GM21737 (cell line): ENCODE results near the gene PDZD2.

Experiments
- ATAC-seq: cut with Tn5 transposase; IDR thresholded peaks from one replicate; pipeline ENCODE4 v1.9.1; 2021; ENCODE audit warnings: mild to moderate bottlenecking, moderate library complexity; ENCODE audit not compliant: unreplicated experiment

Gene PDZD2

DNA sequence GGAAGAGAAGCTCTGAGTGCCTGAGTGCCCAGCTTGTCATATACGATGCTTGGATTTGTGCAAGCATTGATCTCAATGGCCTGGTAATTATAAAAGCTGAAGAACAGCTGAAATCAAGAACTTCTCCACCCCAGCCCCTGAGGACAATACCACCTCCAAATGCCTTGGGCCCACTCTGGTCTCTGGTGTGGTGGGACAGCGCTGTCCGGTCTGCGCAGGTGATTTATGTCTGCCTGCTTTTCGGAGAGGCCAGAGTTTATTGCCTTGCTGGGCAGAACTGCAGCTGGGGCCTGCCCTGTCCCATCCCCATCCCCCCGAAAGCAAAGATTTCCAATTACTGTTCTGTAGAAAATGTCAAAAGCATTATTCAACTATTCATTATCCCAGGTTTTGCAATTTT, 1.1 kb upstream of the PDZD2 start:
- ATAC-seq: no peak

DNA sequence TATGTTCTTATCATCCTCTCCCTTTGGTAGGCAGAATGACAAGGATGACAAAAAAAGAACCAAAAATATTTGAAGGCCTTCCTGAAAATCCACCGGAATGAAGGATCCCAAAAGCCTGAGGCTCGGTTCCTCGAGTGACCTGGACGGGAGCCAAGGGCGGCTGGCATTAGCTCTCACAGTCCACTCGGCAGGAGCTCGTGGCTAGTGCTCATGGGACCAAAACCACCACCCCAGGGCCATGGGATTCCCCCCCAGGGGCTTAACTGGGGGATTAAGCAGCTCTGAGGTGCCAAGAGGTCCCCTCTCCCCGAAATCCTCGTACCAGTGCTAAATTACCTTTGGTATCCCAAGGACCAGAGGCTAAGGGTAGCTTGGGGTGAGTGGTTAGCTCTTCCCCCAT, 586 bp upstream of the PDZD2 start:
- peak; percentile 16 for ATAC-seq

DNA sequence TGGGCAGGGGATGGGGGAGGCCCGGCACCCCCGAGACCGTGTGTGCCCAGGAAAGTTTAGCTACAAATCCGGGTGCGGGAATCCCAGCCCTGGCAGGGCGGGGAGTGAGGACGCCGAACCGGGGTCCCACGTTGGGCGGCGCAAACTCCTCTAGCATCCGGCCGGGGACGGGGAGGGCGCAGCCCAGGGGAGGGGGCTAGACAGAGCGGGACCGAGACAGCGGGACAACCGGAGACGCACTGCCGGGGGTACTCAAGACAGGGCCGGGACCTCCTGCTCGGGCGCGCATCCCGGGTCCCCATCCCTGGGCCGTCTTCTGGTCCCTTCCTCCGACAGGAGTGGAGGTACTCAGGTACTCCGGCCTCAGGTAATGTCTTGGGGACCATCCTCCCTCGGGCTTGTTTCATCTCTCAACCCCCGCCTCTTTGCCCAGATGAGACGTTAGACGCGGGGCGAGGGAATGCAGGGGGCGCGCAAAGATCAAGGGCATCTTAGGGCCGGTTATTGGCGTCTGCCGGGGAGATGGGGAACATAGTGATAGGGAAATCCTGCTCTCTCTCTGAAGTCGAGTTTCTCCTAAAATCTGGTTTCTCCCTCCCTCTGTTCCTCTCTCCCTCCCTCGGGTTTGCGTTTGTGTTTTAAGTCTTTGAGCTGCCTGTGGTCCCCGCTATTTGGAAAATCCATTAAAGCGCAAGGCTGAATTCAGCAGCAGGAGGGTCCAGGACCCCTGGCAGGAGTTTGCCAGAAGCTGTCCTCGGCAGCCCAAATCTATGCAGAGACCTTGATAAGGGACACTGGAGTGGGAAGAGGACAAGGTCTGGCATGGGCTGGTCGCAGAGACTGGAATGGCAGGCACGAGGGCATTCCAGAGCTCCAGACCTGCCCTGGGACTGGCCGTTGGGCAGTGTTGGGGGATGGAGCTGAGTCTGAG, 815 bp downstream of the PDZD2 start:
- ATAC-seq: peak; percentile 5

DNA sequence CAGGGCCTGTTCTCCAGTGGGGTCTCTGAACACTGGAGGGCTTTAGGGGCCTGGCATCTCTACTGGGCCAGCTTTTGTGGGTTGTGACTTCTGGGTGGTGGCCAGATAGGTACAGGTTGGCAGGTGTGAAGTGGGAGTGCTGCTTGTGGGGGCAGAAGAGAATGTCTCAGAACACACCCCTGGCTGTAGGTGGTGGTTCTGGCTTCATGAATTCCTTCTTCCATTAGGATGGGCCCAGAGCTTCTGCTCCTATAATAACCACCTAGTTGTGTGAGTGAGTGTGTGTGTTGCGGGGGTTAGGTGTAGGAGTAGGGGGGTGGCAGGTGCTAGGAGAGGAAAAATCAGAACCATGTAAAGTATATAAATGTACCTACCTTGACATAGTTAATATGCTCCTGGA, 1.6 kb downstream of the PDZD2 start:
- no peak for ATAC-seq

DNA sequence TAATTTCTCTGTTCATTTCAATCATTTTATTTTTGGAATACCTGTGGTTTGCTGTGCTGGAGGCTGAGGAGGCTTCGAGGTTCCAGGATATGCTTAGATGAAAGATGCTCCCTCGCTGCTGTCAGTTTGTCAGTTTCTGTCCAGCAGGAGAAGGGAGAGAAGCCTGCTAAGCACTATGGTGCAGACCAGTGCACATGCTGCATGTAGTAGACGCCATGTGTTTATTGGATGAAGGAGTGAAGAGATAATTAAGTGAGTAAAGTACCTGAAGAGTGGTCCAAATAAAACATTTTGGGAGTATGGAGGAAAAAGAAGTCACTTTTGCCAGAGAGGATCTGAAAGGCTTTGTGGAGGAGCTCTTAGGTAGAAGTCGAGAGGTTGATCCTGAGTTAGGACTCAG, 2.1 kb downstream of the PDZD2 start:
- ATAC-seq: no peak

DNA sequence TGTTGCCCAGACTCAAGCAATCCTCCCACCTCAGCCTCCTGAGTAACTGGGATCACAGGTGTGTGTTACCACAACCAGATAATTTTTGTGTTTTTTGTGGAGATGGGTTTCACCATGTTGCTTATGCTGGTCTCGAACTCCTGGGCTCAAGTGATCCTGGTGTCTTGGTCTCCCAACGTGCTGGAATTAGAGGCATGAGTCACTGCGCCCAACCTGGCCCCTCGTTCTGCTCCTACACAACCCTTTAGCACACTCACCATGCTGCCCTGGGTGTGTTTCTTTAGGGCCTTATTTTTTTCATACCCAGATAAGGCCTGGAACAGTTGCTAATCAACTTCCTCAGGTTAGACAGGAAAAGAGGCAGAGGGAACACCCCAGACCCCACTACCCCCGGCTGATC, 2.6 kb downstream of the PDZD2 start:
- ATAC-seq: no peak

DNA sequence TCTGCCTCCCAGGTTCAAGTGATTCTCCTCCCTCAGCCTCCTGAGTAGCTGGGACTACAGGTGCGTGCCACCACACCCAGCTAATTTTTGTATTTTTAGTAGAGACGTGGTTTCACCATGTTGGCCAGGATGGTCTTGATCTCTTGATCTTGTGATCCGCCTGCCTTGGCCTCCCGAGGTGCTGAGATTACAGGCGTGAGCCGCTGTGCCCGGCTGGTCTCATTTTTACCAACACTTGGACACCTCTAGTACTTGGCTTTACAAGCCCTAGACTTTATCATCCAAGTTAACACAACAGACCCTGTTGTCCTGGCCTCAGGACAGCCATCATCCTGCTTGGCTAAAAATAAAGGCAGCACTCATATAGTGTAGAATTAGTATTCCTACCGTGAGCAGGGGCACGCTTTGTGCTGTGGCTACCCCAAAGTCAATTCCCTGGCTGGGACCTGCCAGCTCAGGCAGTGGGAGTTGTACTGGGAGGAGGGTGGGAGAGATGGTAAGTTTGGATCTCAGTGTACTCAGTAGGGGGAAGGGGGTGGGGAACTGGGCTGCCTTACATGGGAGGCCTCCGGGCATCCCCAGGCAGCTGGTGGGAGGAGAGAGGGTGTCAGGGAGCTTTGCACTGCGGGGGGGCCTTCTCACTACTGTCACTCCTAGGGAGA, 6.6 kb downstream of the PDZD2 start:
- ATAC-seq: no peak

DNA sequence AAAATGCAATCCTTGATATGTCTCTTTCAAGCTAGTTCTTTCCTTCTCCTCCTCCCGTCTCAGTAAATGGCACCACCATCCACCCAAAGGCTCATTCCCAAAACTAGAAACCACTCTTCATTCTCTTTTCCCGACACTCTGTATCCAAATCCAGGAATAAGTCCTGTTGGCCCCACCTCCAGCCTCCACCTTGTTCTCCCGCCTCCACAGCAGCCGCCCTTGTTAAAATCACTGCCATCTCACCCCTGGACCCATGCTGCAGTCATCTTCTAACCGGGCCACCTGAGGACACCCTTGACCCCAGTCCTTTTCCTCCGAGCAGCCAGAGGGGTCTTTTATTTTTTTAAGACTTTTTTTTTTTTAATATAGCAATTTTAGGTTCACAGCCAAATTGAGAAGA, 9.4 kb downstream of the PDZD2 start:
- no peak for ATAC-seq

DNA sequence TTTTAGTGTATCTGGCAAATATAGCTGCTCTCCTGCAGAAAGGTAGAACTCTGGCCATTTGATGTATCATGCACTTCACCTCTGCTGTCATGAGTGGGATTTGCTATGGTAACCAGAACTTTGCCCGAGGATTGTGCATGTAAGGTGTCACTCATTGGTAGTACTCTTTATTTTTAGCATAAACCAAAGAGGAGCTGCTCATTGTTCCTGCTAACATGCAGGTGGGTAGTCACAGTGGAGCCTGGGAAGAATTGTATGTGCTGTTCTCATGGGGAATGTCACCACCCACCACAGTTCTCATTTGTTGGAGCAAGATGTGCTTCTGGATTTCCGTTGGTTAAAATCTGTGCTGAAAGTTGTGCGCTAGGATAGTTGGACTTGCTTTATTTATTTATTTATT, 12.3 kb downstream of the PDZD2 start:
- ATAC-seq: no peak

DNA sequence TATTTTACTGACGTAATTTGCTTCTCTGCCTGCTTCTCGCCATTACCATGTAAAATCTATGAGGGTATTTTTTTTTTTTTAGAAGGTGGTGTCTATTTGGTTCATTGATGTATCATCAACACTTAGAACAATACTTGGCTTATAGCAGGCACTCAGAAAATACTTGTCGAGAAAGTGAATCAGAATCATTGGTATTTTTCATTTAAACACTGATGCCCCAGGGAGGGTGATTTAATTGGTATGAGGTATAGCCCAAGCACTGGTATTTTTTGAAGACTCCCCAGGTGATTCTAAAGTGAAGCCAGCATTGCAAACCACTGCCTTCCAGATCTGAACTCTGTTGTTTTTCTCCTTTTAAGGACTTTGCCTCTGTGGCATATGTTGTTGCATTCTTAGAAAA, 16.6 kb downstream of the PDZD2 start:
- no peak for ATAC-seq

DNA sequence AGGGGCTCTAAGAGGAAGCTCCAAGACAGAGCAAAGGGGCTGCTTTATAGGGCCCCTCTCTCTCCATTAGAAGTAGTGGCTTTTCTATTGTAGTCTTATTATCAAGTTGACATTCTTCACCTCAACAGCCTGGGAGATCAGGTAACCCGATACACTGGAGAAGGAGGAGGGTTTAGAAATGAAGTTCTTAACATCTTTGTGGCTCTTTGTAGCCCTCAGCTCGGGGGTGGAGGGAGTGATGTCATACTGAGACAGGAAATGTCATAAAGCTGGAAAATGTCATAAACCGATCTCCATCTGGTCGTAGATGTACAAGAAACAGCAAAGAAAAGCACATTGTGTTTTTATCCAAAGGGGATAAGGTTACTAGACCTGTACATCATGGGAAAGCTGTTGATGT, 17.9 kb downstream of the PDZD2 start:
- no peak for ATAC-seq

DNA sequence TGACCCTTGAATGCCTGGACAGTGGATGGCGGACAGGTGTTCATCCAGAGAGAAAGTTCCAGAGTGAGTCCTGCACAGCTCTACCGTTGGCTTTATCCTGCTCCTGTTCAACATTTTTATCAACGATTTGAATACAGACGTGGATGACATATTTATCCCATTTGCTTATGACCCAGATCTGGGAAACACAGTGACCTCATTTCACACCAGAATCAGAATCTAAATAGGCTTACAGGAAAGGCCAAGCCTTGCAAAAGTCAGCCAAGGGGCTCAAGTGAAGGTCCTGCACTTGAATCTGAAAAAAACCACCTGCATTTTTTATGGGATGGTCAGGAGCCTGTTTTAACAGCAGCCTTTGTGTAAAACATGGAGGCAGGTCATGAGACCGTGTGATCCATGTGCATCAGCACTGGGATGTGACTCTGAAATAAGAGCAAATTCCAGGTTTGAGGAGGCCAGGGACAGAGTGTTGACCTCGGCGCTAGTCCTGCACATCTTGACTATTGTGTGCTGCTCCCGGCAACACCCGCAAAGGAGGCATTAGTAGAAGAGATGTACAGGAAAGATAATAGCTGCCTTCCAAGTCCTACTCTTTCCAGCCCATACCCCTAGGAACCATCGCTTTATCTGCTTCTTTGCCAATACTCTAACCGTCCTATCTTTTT, 18.5 kb downstream of the PDZD2 start:
- no peak for ATAC-seq

DNA sequence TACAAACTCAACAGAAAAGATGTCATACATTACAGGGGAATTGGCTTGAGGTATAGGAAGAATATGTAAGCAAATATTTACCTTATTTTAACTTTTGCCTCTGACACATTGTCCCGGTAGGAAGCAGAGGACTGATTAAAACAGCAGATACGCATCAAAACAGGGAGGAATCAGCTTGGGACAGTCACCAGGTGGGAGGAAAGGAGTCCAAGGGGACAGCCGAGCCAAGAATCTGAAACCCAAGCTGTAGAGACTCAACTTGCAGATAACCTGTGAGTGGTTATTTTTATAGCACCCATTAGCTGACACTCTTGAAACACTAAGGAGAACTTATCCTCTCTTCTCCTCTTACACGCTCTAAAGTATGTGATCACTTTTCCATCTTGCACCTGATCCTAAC, 22.3 kb downstream of the PDZD2 start:
- no peak for ATAC-seq

DNA sequence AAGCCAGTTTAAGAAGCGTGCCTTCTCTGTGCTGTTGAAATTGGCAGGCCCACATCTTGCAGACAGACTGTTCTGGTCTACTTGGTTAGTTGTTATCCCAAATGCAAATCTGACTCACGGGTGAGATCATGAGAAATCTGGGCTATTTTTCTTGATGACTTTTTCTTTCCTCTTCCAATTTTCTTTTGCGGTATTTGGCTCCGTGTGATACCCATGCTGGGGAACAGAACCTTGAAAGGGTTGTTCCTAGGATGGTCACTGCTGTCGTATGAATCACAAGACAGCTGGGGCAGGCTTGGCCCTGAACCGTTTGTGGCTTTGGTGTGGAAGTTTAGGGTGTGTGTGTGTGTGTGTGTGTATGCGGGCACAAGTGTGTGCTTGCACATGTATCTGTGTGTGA, 24.6 kb downstream of the PDZD2 start:
- no peak for ATAC-seq

DNA sequence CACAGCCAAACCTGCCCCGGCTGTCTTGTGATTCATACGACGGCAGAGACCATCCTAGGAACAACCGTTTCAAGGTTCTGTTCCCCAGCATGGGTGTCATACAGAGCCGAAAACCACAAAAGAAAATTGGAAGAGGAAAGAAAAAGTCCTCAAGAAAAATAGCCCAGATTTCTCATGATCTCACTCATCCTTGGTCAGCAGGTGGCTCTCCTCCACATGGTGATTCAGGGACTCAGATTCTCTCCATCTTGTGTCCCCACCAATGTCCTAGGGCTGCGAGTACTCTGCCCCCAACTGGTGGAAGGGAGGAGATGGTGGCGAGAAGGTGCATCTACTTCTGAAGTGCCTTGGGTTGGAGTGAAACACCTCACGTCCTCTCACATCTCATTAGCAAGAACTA, 25.6 kb downstream of the PDZD2 start:
- no peak for ATAC-seq

DNA sequence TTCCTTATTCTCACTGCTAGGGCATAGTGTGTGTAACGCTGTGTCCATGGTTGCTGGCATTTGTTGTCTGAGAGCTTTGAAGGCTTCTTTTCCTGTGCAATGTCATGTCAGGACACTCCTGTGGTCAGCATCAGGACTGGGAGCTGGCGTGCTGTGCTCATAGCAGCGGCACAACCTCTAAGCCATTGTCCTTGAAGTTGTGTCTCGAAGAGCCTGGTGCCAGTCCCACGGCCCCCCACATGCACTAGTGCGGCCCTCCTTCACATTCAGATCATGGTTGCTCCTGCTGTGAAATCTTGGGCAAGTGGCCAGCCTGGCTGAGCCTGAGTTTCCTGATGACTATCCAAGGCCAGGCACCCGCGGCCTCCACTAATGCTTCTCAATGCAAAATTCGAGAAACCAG, 32.4 kb downstream of the PDZD2 start:
- no peak for ATAC-seq

DNA sequence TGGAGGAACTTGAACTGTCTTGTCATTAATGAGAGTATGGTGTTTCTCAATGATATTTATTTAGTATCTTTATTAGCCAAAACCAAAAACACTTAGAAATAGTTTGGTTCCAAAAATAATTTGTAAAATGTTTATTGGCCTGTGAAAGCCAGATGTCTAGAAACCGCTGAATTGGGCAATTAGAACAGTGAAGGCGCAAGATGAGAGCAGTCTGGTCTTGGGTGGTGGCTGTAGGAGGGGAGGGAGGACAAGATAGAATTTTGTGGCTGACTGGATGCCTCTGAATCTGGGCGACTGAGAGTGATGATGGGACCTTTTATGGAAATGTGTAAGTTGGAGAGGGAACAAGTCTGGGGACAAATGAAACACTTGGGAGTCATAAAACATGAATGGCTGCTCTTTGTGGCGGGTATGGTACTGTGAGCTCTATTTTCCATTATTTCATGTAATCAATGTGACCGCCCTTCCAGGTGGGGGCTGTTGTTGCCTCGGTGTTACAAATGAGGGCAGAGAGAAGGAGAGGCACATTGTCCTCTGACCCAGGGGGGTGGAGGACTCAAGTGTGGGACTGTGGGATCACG, 35.5 kb downstream of the PDZD2 start:
- ATAC-seq: no peak

DNA sequence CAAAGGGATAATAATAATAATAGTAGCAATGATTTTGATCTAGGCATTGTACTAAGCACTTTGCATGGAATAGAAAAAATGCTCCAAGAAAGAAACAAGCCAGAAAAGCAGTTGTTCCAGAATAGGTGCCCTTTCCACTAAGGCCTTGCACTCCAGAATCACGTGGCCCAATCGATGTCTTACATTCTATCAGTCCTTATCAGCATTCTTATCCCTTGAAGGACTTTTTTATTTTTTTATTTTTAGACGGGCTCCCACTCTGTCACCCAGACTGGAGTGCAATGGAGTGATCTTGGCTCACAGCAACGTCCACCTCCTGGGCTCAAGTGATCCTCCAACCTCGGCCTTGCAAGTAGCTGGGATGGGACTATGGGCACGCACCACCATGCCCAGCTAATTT, 36.5 kb downstream of the PDZD2 start:
- ATAC-seq: no peak

DNA sequence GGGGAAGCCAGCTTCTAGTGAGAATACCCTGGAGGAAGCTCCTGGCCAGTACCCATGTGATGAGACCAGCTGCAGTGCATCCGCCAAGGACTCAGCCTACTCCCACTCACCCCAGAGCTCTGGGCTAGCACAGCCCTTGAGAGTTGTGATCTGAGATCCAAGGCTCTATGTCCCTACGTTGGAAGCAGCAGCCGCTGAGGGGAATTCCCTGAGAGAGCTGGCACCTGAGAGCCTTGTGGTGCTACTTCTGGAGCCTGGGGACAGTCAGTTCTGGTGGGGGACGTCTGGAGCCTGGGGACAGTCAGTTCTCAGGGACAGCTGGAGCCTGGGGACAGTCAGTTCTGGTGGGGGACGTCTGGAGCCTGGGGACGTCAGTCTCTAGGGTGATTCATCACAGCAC, 39.2 kb downstream of the PDZD2 start:
- ATAC-seq: no peak

DNA sequence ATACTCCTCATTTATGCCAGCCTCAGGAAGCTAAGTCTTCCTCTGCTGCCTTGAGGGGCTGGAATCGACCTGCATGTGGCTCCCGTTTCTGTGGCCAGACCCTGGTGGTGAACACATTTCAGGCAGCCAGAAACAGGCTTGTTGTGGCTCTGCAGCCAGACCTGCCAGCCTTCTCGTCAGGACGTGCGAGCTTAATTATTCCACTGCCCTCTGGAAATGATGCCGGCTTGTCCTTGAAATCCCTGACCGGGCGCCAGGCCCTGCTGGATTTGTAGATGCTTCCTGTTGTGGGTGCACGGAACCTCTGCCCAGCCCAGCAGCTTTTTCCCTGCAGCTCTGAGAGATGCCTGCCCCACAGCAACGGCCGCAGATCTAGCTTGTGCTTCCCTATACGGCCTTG, 41.6 kb downstream of the PDZD2 start:
- no peak for ATAC-seq

DNA sequence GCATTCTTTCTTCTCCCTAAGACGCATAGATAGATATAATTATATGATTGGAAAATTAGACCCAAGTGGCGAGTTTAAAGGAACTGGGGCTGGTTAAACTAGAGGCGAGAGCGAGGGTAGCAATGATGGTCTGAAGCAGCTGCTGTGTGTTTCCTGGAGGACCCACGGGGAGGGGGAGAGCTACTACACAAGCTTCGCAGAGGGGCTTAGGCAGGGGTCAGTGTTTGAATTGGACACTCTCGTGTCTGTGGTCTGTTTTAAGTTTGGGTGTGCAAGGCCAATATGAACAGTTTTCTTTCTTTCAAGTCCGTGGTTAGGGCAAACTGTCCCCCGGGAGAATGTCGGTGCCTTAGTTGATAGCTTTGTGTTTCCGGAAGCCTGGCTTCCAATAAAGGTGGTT, 43.1 kb downstream of the PDZD2 start:
- ATAC-seq: no peak

DNA sequence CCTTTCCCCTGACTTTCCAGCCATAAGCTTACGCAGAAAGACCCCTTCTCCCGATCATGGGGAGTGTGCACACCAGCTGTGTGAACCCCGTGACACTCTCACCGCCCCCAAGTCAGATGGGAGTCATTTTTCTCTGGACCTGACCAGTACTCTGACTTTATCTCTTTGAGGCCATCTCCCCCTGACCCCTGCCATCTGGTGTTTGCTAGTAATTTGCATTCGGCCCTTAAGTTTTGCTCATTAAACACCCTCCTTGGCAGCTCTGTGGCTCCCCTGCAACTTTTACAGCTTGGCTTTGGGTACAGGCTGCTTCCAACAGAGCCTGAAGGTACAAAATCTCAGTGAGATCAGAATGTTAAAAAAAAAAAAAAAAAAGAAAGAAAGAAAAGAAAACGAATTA, 43.9 kb downstream of the PDZD2 start:
- ATAC-seq: no peak
